K562 (cell line): Measurements from ENCODE around the gene DVL2. TPM values are rescaled to one million over a fixed set of nuclear protein-coding genes. Genes with fewer than 3 reads are reported as not detected.

Source experiments
- ATF1 ChIP-seq, 2 experiments: fragments of 450-650 bp in 1 of 2; IDR thresholded peaks; 2 replicates each; pipeline ENCODE4 v1.6.1; 2016; ENCODE audit warnings: missing compliant biosample characterization in 1 of 2, missing genetic modification characterization in 1 of 2
- ELF4 ChIP-seq: fragments of 450-650 bp; formaldehyde crosslinking; IDR thresholded peaks from 2 replicates; pipeline ENCODE4 v1.4.0; 2022; ENCODE audit warnings: missing genetic modification characterization
- KDM2B ChIP-seq: fragments of 250-450 bp; sonication (Bioruptor Pico); IDR thresholded peaks from 2 replicates; pipeline ENCODE4 v1.8.0; 2021; ENCODE audit warnings: mild to moderate bottlenecking, moderate library complexity
- POLR2AphosphoS2 ChIP-seq: IDR thresholded peaks from 2 replicates; pipeline ENCODE4 v1.6.1; 2012; ENCODE audit warnings: low read length, improper control_type of control experiment
- PYGO2 ChIP-seq: fragments of 450-650 bp; IDR thresholded peaks from 2 replicates; pipeline ENCODE4 v1.6.1; 2016; ENCODE audit warnings: mild to moderate bottlenecking, missing genetic modification characterization, moderate library complexity, missing compliant biosample characterization
- RAD21 ChIP-seq, 2 experiments: fragments of 250-450 bp in 1 of 2; fragments of 450-650 bp in 1 of 2; sonication (Bioruptor Pico) in 1 of 2; formaldehyde crosslinking in 1 of 2; IDR thresholded peaks in 1 of 2; conservative IDR thresholded peaks in 1 of 2; 2 replicates each; pipeline versions ENCODE4 v1.4.0 to v1.8.0; 2020 to 2022; ENCODE audit warnings: mild to moderate bottlenecking in 2 of 2, moderate library complexity in 1 of 2
- polyA plus RNA-seq, 8 experiments: library from polyadenylated mRNA; depleted of rRNA in 4 of 8; stranded (reverse) in 5 of 8; unstranded in 3 of 8; fragments of >200 nt; fragmentation: Nextera tagmentation in 2 of 8; fragmentation: Illumina TruSeq in 1 of 8; extraction: Ambion mirVana in 2 of 8; extraction: Trizol in 1 of 8; gene quantifications; 2 replicates each; pipeline versions ENCODE4 v1.2.1 to v1.2.3, GENCODE V29; 2011 to 2014; ENCODE audit warnings: inconsistent platforms in 1 of 8, missing spikeins in 1 of 8
- total RNA-seq, 7 experiments: library from RNA; depleted of rRNA in 6 of 7; stranded (reverse); fragments of >200 nt in 6 of 7; fragmentation: Illumina TruSeq in 2 of 7; extraction: Trizol in 2 of 7; gene quantifications; 2 replicates each; pipeline versions ENCODE4 v1.2.1 to v1.2.3, GENCODE V29; 2011 to 2021; ENCODE audit warnings: low replicate concordance in 1 of 7
- TF ChIP-seq, protein P1 (sequence below), 2 experiments: fragments of 450-650 bp; formaldehyde crosslinking in 1 of 2; IDR thresholded peaks; 2 replicates each; pipeline versions ENCODE4 v1.4.0 to v1.6.1; 2014 to 2020; ENCODE audit warnings: mild to moderate bottlenecking in 2 of 2, borderline replicate concordance in 1 of 2, low read depth in 1 of 2
- TF ChIP-seq, protein P2 (sequence below), 3 experiments: fragments of 200-800 bp in 1 of 3; sonication (Bioruptor generic) in 1 of 3; sonication (generic) in 1 of 3; formaldehyde crosslinking in 1 of 3; IDR thresholded peaks; 2 replicates each; pipeline versions ENCODE4 v1.6.1 to v1.8.0; 2016 to 2022; ENCODE audit warnings: mild to moderate bottlenecking in 2 of 3, missing compliant biosample characterization in 2 of 3, missing genetic modification characterization in 2 of 3, missing genetic modification reagents in 1 of 3
- TF ChIP-seq, protein P3 (sequence below): fragments of 250-450 bp; sonication (Bioruptor Pico); IDR thresholded peaks from 2 replicates; pipeline ENCODE4 v1.8.0; 2022; ENCODE audit warnings: moderate library complexity, mild to moderate bottlenecking, inconsistent platforms
- TF ChIP-seq, protein P4 (sequence below): sonication (generic); formaldehyde crosslinking; IDR thresholded peaks from 2 replicates; pipeline ENCODE4 v1.8.0; 2022; ENCODE audit warnings: mild to moderate bottlenecking, missing genetic modification reagents

The DVL2 gene
- total and polyA plus RNA-seq, 9 of the 15 experiments (the other 6 are each of a cell fraction or from before 2014, with no cell fraction given), result 1.3 to 49.5 (median 24.3) TPM

DNA sequence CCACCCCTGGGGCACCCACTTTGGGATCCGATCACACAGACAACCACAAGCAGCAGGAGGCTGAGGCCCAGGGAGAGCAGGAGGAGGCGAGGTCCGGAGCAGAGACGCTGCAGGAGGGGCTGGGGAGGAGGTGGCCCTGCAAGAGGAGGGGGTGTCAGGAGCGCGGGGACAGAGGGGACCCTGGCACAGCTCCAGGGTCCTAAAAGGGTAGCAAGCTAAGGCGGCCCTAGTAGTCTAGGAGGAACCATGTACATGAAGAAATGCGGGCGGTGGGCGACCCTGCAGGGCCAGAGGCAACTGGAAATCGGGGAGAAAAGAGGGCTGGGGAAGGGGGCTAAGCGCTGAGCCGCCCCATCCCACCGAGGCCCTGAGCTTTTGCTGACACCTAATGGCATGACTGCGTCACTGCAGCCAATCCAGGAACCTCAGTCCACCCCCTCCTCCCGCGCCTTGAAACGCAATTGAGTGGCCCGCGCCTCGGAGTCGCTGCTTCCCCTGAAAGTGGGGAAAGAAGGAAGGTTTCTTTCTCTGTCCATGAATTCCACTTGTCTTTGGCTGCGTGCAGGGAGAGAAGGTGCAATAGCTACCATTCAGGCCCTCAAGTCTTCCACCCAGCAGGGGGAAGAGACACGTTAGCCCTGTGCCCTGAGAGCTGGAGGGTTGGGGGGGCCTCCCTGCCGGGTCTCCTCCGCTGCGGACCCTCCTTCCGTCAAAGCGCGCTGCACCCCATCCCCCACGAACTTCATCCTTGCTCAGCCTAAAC lies 56.9 kb downstream of the DVL2 start (continued):
- TF ChIP-seq, protein P1, sequence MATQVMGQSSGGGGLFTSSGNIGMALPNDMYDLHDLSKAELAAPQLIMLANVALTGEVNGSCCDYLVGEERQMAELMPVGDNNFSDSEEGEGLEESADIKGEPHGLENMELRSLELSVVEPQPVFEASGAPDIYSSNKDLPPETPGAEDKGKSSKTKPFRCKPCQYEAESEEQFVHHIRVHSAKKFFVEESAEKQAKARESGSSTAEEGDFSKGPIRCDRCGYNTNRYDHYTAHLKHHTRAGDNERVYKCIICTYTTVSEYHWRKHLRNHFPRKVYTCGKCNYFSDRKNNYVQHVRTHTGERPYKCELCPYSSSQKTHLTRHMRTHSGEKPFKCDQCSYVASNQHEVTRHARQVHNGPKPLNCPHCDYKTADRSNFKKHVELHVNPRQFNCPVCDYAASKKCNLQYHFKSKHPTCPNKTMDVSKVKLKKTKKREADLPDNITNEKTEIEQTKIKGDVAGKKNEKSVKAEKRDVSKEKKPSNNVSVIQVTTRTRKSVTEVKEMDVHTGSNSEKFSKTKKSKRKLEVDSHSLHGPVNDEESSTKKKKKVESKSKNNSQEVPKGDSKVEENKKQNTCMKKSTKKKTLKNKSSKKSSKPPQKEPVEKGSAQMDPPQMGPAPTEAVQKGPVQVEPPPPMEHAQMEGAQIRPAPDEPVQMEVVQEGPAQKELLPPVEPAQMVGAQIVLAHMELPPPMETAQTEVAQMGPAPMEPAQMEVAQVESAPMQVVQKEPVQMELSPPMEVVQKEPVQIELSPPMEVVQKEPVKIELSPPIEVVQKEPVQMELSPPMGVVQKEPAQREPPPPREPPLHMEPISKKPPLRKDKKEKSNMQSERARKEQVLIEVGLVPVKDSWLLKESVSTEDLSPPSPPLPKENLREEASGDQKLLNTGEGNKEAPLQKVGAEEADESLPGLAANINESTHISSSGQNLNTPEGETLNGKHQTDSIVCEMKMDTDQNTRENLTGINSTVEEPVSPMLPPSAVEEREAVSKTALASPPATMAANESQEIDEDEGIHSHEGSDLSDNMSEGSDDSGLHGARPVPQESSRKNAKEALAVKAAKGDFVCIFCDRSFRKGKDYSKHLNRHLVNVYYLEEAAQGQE (IDR thresholded peaks at IDR 0.05; ENCODE audit: borderline replicate concordance), result peak; percentile 24; the same call in 1 of the 2 replicates
- TF ChIP-seq, protein P1 (CRISPR knock-in tag; IDR thresholded peaks at IDR 0.05; ENCODE audit: low read depth), result no peak
- TF ChIP-seq PYGO2 (tag), result no peak
- no peak for TF ChIP-seq KDM2B (CRISPR knock-in tag)
- peak; percentile 66 to 71 for TF ChIP-seq RAD21 (CRISPR knock-in tag; conservative IDR thresholded peaks at IDR 0.05 in 1 of 2, IDR thresholded peaks at IDR 0.05 in 1 of 2)
- TF ChIP-seq, protein P2, sequence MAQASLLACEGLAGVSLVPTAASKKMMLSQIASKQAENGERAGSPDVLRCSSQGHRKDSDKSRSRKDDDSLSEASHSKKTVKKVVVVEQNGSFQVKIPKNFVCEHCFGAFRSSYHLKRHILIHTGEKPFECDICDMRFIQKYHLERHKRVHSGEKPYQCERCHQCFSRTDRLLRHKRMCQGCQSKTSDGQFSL (CRISPR knock-in tag; IDR thresholded peaks at IDR 0.05), result peak; percentile 89
- TF ChIP-seq, protein P2 (tag; IDR thresholded peaks at IDR 0.05), result 0 out of 4 replicates have a peak, but pooled peaks of 1 of the 2 experiments have one; percentile 34
- TF ChIP-seq ATF1 (CRISPR knock-in tag; IDR thresholded peaks at IDR 0.05), result peak; percentile 39; the same call in 1 of the 2 replicates
- TF ChIP-seq ATF1 (tag; IDR thresholded peaks at IDR 0.05), result no peak
- TF ChIP-seq, protein P3, sequence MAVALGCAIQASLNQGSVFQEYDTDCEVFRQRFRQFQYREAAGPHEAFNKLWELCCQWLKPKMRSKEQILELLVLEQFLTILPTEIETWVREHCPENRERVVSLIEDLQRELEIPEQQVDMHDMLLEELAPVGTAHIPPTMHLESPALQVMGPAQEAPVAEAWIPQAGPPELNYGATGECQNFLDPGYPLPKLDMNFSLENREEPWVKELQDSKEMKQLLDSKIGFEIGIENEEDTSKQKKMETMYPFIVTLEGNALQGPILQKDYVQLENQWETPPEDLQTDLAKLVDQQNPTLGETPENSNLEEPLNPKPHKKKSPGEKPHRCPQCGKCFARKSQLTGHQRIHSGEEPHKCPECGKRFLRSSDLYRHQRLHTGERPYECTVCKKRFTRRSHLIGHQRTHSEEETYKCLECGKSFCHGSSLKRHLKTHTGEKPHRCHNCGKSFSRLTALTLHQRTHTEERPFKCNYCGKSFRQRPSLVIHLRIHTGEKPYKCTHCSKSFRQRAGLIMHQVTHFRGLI (CRISPR knock-in tag), result no peak
- TF ChIP-seq POLR2AphosphoS2, result no peak
- TF ChIP-seq, protein P4, sequence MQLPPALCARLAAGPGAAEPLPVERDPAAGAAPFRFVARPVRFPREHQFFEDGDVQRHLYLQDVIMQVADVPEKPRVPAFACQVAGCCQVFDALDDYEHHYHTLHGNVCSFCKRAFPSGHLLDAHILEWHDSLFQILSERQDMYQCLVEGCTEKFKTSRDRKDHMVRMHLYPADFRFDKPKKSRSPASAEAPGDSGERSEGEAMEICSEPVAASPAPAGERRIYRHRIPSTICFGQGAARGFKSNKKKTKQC (CRISPR knock-in tag), result no peak
- TF ChIP-seq ELF4 (CRISPR knock-in tag), result no peak
